ENCODE measurements around the gene GGCX.
"Not testable (repeated sequence)": the region's sequence is repeated elsewhere in the genome, so short reads cannot be mapped to it uniquely, and the experiment has no call there.

GGCX gene

GRCh38 chr2:85561280-85562212, at the start of gene GGCX:
GGCX (minus strand) TSS chr2:85561493; CDS start chr2:85561428, 65 bp downstream.
- DNase-seq, result peak; percentile 98

GRCh38 chr2:85607268-85608215, 46.2 kb upstream of the GGCX start:
- DNase-seq, result no peak

- no peak for DNase-seq
Measured at GRCh38 chr2:85606116-85606455, 44.8 kb upstream of the GGCX start.

- DNase-seq, result no peak
Measured at GRCh38 chr2:85605406-85606115, 44.3 kb upstream of the GGCX start.

GRCh38 chr2:85604568-85605339, 43.5 kb upstream of the GGCX start:
- DNase-seq, result no peak

GRCh38 chr2:85604133-85604444, 42.8 kb upstream of the GGCX start:
- not testable (repeated sequence) for DNase-seq

- peak; percentile 90 for DNase-seq
Measured at GRCh38 chr2:85602476-85603234, 41.4 kb upstream of the GGCX start, which contains the start of gene TMEM150A. TMEM150A (minus strand) TSS chr2:85602698; CDS start chr2:85601948, 750 bp downstream.

GRCh38 chr2:85601771-85602475, 40.6 kb upstream of the GGCX start:
- no peak for DNase-seq

GRCh38 chr2:85600951-85601770, 39.9 kb upstream of the GGCX start:
- no peak for DNase-seq

GRCh38 chr2:85600235-85600575, 38.9 kb upstream of the GGCX start:
- DNase-seq, result no peak

- DNase-seq, result no peak
Measured at GRCh38 chr2:85599468-85600234, 38.4 kb upstream of the GGCX start.

GRCh38 chr2:85598594-85599340, 37.5 kb upstream of the GGCX start:
- DNase-seq, result no peak

GRCh38 chr2:85597241-85597640, 35.9 kb upstream of the GGCX start:
- no peak for DNase-seq

- no peak for DNase-seq
Measured at GRCh38 chr2:85596486-85597143, 35.3 kb upstream of the GGCX start.

GRCh38 chr2:85596026-85596333, 34.7 kb upstream of the GGCX start:
- no peak for DNase-seq

GRCh38 chr2:85595301-85596025, 34.2 kb upstream of the GGCX start, which contains the start of gene RNF181:
RNF181 (plus strand) TSS chr2:85595745; CDS start chr2:85595764, 19 bp downstream.
- peak; percentile 97 for DNase-seq

- DNase-seq, result no peak
Measured at GRCh38 chr2:85594715-85595300, 33.5 kb upstream of the GGCX start.

Measured in activated CD4-positive, alpha-beta T cell treated with anti-CD3 and anti-CD28 coated beads, Interleukin-2, Interleukin-6, amounts not matched to agents 100 ng/mL and 50 ng/mL, durations not matched to agents 16 hours and 8 hours (primary cell).